ENCODE data around the gene IPO13.

DNA sequence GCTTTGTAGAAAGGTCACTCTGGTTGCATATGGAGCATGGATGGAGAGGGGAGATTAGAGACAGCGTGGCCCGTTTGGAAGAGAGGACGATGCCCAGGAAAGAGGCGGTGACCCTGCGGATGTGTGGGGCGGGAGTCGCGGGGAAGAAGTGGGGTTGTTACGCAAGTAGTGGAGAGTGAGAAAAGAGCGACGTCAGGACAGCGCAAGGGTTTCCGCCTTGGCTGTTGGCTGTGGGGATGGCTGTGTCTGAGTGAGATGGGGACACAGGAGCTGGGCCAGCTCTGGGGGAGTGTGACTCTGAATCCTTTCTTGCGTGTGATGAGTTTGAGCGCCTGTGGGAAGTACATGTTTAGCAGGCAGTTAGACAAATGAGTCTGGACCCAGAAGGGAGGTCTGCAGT is 36.1 kb downstream of the IPO13 start:
- TF ChIP-seq, protein P1, sequence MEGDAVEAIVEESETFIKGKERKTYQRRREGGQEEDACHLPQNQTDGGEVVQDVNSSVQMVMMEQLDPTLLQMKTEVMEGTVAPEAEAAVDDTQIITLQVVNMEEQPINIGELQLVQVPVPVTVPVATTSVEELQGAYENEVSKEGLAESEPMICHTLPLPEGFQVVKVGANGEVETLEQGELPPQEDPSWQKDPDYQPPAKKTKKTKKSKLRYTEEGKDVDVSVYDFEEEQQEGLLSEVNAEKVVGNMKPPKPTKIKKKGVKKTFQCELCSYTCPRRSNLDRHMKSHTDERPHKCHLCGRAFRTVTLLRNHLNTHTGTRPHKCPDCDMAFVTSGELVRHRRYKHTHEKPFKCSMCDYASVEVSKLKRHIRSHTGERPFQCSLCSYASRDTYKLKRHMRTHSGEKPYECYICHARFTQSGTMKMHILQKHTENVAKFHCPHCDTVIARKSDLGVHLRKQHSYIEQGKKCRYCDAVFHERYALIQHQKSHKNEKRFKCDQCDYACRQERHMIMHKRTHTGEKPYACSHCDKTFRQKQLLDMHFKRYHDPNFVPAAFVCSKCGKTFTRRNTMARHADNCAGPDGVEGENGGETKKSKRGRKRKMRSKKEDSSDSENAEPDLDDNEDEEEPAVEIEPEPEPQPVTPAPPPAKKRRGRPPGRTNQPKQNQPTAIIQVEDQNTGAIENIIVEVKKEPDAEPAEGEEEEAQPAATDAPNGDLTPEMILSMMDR (conservative IDR thresholded peaks at IDR 0.05; ENCODE audit: low read length): no peak
- TF ChIP-seq EZH2phosphoT487 (IDR thresholded peaks at IDR 0.05; ENCODE audit: borderline replicate concordance): no peak
